B cell (primary cell): ENCODE results near the gene PTGS2.

ENCODE experiments used
- EZH2 ChIP-seq: IDR thresholded peaks from 2 replicates; pipeline ENCODE4 v1.6.1; 2012; ENCODE audit warnings: borderline replicate concordance, low read depth, mild to moderate bottlenecking, moderate library complexity, low read length; ENCODE audit not compliant: insufficient read depth, poor library complexity, severe bottlenecking
- TF ChIP-seq, protein P1 (sequence below): fragments of 200-600 bp; IDR thresholded peaks from one replicate; pipeline ENCODE4 v1.8.0; 2022; ENCODE audit warnings: antibody characterized with exemption, mild to moderate bottlenecking

GRCh38 chr1:186633116-186633515 lies 47.1 kb downstream of the PTGS2 start:
- TF ChIP-seq, protein P1, sequence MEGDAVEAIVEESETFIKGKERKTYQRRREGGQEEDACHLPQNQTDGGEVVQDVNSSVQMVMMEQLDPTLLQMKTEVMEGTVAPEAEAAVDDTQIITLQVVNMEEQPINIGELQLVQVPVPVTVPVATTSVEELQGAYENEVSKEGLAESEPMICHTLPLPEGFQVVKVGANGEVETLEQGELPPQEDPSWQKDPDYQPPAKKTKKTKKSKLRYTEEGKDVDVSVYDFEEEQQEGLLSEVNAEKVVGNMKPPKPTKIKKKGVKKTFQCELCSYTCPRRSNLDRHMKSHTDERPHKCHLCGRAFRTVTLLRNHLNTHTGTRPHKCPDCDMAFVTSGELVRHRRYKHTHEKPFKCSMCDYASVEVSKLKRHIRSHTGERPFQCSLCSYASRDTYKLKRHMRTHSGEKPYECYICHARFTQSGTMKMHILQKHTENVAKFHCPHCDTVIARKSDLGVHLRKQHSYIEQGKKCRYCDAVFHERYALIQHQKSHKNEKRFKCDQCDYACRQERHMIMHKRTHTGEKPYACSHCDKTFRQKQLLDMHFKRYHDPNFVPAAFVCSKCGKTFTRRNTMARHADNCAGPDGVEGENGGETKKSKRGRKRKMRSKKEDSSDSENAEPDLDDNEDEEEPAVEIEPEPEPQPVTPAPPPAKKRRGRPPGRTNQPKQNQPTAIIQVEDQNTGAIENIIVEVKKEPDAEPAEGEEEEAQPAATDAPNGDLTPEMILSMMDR = no peak
- no peak for TF ChIP-seq EZH2
